DOHH2 (cell line): ENCODE data around the gene CEP68.

Experiments
- CTCF ChIP-seq: fragments of 200-600 bp; sonication (generic); IDR thresholded peaks from one replicate; pipeline ENCODE4 v1.5.1; 2014; ENCODE audit warnings: antibody characterized with exemption, mild to moderate bottlenecking, low read depth, low read length; ENCODE audit not compliant: poor library complexity, severe bottlenecking
- EZH2phosphoT487 ChIP-seq: fragments of 200-600 bp; sonication (generic); IDR thresholded peaks from 2 replicates; pipeline ENCODE4 v1.6.1; 2017; ENCODE audit warnings: borderline replicate concordance, mild to moderate bottlenecking, antibody characterized with exemption, low read length, moderate library complexity, mixed read lengths

GRCh38 chr2:65056215-65057053 lies at the start of gene CEP68:
- TF ChIP-seq CTCF (no peak), EZH2phosphoT487 (no peak)
